HepG2 (cell line): Measurements from ENCODE around the gene ACSF3. TPM values are rescaled to one million over a fixed set of nuclear protein-coding genes. Genes with fewer than 3 reads are reported as not detected.

Source experiments
- AKNA ChIP-seq: sonication (generic); formaldehyde crosslinking; IDR thresholded peaks from 2 replicates; pipeline ENCODE4 v1.4.0; 2020; ENCODE audit warnings: missing genetic modification reagents, borderline replicate concordance
- ARNT ChIP-seq: fragments of 450-650 bp; IDR thresholded peaks from 2 replicates; pipeline ENCODE4 v1.6.1; 2017
- BATF2 ChIP-seq: sonication (generic); formaldehyde crosslinking; IDR thresholded peaks from 2 replicates; pipeline ENCODE4 v1.8.0; 2022; ENCODE audit warnings: mild to moderate bottlenecking, missing genetic modification reagents, moderate library complexity
- HDAC2 ChIP-seq: sonication (generic); formaldehyde crosslinking; IDR thresholded peaks from 2 replicates; pipeline ENCODE4 v1.4.0; 2020; ENCODE audit warnings: missing genetic modification reagents
- IRF9 ChIP-seq: sonication (generic); formaldehyde crosslinking; IDR thresholded peaks from 2 replicates; pipeline ENCODE4 v1.8.0; 2022; ENCODE audit warnings: missing genetic modification reagents, mild to moderate bottlenecking, borderline replicate concordance
- KDM5A ChIP-seq: fragments of 200-600 bp; sonication (generic); IDR thresholded peaks from 2 replicates; pipeline ENCODE4 v1.7.0; 2018; ENCODE audit warnings: antibody characterized with exemption, mild to moderate bottlenecking, low read length, borderline replicate concordance
- MZF1 ChIP-seq: sonication (generic); formaldehyde crosslinking; IDR thresholded peaks from 2 replicates; pipeline ENCODE4 v1.8.1; 2023; ENCODE audit warnings: mild to moderate bottlenecking, missing genetic modification reagents, borderline replicate concordance
- TCF12 ChIP-seq, 2 experiments: fragments of 450-650 bp in 1 of 2; sonication (generic) in 1 of 2; formaldehyde crosslinking in 1 of 2; IDR thresholded peaks; 2 replicates each; pipeline versions ENCODE4 v1.6.1 to v1.8.0; 2017 to 2022; ENCODE audit warnings: antibody characterized with exemption in 1 of 2, mild to moderate bottlenecking in 1 of 2, missing genetic modification reagents in 1 of 2, moderate library complexity in 1 of 2
- ZBTB10 ChIP-seq: sonication (generic); formaldehyde crosslinking; IDR thresholded peaks from 2 replicates; pipeline ENCODE4 v1.4.0; 2020; ENCODE audit warnings: missing genetic modification reagents, borderline replicate concordance
- ZNF652 ChIP-seq: IDR thresholded peaks from 2 replicates; pipeline ENCODE4 v1.6.1; 2016; ENCODE audit warnings: low read depth, borderline replicate concordance
- ZNF773 ChIP-seq: sonication (generic); formaldehyde crosslinking; IDR thresholded peaks from 2 replicates; pipeline ENCODE4 v1.4.0; 2020; ENCODE audit warnings: missing genetic modification reagents, borderline replicate concordance
- polyA plus RNA-seq, 8 experiments: library from polyadenylated mRNA; depleted of rRNA in 3 of 8; stranded (reverse) in 7 of 8; unstranded in 1 of 8; fragments of >200 nt; fragmentation: Illumina TruSeq in 4 of 8; extraction: Trizol in 4 of 8; gene quantifications; 2 replicates each; pipeline versions ENCODE4 v1.2.1 to v1.2.3, GENCODE V29; 2011 to 2016; ENCODE audit warnings: low read depth in 4 of 8, missing spikeins in 1 of 8, mixed read lengths in 1 of 8; ENCODE audit not compliant: insufficient read depth in 1 of 8
- total RNA-seq, 5 experiments: library from RNA; depleted of rRNA; stranded (reverse); fragments of >200 nt; fragmentation: Illumina TruSeq; extraction: Trizol; gene quantifications; 2 replicates each; pipeline ENCODE4 v1.2.3, GENCODE V29; 2016; ENCODE audit warnings: low read depth in 1 of 5
- TF ChIP-seq, protein P1 (sequence below): sonication (generic); formaldehyde crosslinking; IDR thresholded peaks from 2 replicates; pipeline ENCODE4 v1.4.0; 2020; ENCODE audit warnings: missing genetic modification reagents
- TF ChIP-seq, protein P2 (sequence below): sonication (generic); formaldehyde crosslinking; IDR thresholded peaks from 2 replicates; pipeline ENCODE4 v1.4.0; 2020; ENCODE audit warnings: missing genetic modification reagents, low read depth, mild to moderate bottlenecking, borderline replicate concordance

ACSF3 gene
- total and polyA plus RNA-seq, 2 of the 13 experiments (the other 11 are each of a cell fraction or from before 2014, with no cell fraction given) = 14.9 to 30.6 TPM

DNA sequence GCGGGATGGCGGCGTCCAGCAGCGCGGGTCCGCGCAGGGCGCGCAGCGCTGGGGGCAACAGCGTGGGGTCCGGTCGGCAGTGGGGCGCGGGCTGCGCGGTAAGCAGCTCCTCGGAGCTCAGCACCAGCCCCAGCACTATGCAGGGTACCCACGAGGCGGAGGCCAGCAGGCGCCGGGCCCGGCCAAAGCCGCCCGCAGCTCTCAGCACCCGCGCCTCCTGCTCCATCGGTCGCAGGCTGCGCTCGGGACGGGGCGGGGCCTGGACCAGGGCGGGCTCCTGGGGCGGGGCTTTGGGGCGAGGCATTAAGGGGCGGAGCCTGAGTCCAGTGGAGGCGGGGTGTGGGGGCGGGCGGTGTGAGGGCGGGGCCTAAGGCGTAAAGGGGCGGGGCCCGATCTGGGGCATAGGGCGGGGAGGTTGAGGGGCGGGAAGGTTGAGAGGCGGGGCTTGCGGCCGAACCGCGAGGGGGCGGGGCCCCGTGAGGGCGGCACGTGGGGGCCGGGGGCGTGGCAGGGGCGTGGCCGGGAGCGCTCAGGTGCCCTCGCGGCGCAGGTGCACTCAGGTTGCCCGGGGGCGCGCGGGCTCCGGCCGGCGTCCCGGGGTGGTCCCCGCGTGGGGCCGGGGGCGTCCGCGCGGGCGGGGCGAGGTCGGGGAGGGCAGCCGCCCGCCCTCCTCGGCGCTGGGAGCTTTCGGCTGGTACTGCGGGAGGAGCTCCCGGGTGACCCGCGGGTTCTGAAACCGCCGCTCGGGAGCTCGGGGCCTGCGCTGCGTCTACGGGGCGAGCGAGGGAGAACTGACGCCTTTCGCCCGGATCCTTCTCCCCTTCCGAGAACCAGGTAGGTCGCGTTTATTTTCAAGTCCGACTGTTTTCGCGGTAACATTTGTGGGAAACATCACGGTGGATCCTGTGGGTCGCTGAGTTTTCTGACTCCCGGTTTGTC is 108.1 kb downstream of the ACSF3 start (continued):
- TF ChIP-seq, protein P1, sequence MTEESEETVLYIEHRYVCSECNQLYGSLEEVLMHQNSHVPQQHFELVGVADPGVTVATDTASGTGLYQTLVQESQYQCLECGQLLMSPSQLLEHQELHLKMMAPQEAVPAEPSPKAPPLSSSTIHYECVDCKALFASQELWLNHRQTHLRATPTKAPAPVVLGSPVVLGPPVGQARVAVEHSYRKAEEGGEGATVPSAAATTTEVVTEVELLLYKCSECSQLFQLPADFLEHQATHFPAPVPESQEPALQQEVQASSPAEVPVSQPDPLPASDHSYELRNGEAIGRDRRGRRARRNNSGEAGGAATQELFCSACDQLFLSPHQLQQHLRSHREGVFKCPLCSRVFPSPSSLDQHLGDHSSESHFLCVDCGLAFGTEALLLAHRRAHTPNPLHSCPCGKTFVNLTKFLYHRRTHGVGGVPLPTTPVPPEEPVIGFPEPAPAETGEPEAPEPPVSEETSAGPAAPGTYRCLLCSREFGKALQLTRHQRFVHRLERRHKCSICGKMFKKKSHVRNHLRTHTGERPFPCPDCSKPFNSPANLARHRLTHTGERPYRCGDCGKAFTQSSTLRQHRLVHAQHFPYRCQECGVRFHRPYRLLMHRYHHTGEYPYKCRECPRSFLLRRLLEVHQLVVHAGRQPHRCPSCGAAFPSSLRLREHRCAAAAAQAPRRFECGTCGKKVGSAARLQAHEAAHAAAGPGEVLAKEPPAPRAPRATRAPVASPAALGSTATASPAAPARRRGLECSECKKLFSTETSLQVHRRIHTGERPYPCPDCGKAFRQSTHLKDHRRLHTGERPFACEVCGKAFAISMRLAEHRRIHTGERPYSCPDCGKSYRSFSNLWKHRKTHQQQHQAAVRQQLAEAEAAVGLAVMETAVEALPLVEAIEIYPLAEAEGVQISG (CRISPR knock-in tag) = no peak
- no peak for TF ChIP-seq ARNT
- no peak for TF ChIP-seq BATF2 (CRISPR knock-in tag)
- TF ChIP-seq, protein P2, sequence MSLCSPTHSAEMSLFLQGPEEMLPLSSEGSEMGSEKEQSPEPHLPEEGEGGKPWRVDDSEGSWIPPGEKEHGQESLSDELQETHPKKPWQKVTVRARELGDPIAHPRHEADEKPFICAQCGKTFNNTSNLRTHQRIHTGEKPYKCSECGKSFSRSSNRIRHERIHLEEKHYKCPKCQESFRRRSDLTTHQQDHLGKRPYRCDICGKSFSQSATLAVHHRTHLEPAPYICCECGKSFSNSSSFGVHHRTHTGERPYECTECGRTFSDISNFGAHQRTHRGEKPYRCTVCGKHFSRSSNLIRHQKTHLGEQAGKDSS (CRISPR knock-in tag) = no peak
- 0 out of 2 replicates have a peak, but pooled peaks have one; percentile 32 for TF ChIP-seq AKNA (CRISPR knock-in tag)
- 0 out of 2 replicates have a peak, but pooled peaks have one; percentile 26 for TF ChIP-seq IRF9 (CRISPR knock-in tag)
- TF ChIP-seq ZBTB10 (CRISPR knock-in tag) = no peak
- no peak for TF ChIP-seq HDAC2 (CRISPR knock-in tag)
- no peak for TF ChIP-seq TCF12 (IDR thresholded peaks at IDR 0.05)
- TF ChIP-seq TCF12 (CRISPR knock-in tag; IDR thresholded peaks at IDR 0.05) = no peak
- no peak for TF ChIP-seq ZNF652 (CRISPR knock-in tag)
- TF ChIP-seq ZNF773 (CRISPR knock-in tag) = no peak
- no peak for TF ChIP-seq KDM5A
- TF ChIP-seq MZF1 (CRISPR knock-in tag) = no peak
